ENCODE data around the gene SLC2A13.
"Not testable (repeated sequence)": the region's sequence is repeated elsewhere in the genome, so short reads cannot be mapped to it uniquely, and the experiment has no call there.

The SLC2A13 gene

DNA sequence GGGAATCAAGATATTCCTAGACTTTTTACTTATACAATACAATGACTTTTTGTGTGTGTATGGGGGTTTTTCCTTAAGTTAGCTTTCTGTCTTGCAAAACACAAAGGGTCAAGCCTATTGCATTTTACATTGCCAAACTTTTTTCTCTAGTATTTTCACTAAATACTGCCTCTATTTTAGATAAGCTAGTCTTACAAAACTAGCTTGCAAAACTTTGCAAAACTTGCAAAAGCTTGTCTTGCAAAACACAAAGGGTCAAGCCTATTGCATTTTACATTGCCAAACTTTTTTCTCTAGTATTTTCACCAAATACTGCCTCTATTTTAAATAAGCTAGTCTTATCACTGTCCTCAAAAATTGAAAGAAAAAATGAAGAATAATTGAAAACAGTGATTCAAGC is 183.3 kb downstream of the SLC2A13 start:
- DNase-seq = not testable (repeated sequence)

DNA sequence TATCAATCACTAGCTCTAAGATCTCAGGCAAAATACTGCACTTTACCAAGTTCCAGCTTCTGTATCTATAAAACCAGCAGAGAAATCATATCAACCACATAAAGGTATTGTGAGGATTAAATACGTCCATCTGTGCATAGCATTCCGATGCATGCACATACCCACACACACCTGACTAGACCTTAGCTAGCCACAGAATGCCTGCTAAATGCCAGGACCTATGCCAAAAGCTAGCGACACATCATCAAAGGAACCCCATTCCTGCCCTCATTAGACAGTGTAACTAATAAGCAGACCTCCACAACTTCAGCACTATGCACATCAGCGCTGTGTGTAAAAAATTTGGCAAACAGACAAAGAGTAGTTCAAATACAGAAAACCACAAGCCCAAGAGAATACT is 185.2 kb downstream of the SLC2A13 start:
- DNase-seq = no peak

DNA sequence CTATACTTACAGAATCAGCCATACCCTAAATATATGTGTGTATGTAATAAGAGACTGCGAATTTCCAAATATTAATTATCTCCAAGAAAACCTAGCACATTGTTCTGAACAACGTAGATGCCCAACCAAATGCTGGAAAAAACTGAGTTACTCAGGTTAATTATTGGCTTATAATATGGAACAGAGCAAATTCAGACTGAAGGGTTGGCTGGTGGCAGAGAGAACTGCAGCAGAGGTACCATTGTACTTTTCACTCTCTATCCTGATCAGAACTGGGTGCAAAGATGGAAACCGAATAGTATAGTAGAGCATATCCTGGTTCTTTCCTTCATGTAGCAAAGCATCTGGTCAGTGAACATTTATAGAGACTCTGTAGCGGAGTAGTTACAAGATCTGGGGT is 185.7 kb downstream of the SLC2A13 start:
- DNase-seq = no peak

DNA sequence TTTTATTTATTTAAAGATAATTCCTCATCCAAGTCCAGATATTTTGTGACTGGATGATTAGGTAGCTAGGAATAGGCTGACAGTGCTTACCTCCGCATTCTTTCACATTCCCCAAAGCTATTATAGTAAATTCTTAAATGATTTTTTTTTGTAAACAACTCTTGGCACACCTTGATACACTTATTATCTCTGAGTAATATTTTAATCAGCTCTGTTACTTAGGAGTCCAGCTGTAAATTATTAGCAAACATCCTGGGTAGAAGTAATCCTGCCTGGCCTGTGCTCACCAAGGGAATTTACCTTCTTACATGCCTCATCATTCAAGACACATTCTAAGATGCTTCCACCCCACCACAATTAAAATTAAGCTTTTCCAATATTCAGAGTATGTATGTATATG is 186.1 kb downstream of the SLC2A13 start:
- no peak for DNase-seq

DNA sequence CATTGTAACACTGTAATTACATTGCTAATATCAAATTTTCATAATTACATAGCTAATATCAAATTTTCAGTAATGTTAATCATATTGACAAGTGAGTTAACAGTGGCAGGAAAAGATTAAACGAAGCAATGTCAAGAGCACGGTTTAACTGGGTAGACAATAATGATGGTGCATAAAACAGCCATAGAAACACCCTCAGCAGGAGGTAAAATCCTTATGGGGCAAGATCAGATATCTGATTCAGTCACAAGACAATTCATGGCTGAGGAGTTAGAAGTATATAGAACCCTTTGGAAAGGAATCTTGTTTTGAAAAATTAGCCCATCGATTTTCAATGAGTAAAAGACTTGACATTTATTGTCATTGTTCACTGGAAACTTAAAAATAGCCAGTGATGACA is 190.6 kb downstream of the SLC2A13 start:
- no peak for DNase-seq

DNA sequence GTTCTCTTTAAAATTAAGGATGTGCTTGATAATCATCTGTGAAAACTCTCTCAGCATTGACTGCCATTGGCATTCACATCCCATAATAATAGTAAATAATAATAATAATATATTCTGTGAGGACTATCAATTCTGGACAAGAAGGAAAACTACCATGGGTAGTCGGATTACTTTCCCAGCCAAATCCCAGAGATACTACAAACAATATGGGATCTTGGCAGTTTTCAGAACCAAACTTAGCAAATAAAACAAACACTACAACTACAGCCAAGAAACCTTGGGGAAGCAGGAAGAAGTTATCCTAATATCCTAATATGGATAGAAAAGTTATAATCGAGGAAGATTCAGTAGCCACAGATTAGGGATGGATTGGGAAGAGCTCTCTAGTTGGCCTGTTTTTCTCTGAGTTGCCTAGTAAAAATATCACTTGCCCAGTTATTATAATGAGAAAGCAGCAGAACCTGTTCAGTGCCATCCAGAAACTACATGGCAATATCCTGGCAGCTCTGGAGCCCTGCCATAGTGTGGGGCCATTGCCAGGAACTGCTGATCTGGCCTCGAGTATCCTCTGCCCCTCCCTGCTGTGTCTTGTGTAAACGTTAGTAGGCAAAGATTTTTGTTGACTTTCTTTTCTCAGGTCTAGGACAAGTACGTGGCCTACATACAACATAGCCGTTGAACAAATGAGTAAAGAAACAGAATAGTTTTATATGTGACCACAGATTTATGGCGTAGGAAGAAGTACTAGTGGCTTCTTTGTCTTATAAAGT is 193.5 kb downstream of the SLC2A13 start:
- no peak for DNase-seq

DNA sequence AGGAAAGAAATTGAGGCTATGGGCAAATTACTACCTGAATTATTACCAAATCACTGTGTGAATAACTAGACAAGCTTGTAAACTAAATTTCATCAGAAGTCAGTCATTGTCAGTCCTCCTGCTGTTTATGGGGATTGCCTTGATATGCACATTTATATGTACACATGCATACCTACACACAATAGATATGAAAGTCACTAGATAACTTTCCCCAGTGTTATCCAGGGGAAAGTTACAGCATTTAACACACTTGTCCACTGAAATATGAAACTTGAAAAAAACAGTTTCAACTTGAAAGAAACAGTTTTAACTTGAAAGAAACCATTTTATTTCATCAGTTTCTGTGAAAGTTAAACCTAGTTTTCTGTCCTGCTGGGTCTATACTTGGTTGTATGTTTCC is 199.6 kb downstream of the SLC2A13 start:
- DNase-seq = no peak

DNA sequence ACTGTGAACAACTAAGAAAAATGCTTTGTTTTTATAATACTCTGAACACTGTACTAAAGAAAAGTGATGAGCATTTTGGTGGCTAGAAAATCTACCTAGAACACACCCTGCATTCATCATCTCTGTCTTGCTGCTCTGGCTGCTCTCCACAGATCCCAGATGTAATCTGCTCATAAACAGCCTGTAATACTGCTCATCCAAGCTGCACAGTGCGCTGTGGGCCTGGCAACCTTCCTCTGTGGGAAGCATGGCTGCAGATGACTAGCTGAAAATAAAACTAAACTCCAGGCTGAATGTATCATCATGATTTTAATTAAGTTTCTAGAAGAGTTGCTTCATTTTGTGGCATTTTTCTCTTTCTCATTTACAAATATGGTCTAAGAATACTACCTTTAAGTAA is 200.7 kb downstream of the SLC2A13 start:
- DNase-seq = no peak

DNA sequence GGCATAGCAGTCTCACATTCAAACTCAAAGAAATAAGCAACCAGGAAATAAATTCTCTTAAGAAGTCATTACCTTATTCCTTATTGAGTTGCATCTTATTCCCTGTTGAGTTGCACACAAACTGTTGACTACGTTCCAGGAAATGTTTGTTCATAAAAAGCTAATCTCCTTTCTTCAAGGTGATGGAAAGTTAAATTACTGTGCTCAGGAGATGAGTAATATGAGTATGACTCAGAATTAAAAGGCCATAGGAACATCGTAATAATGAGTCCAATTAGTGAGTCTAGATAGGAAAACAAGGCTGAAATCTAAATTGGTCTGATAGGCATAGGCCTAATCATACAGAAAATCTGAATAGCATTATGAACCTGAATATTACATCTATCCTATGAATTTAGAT is 203.1 kb downstream of the SLC2A13 start:
- no peak for DNase-seq

DNA sequence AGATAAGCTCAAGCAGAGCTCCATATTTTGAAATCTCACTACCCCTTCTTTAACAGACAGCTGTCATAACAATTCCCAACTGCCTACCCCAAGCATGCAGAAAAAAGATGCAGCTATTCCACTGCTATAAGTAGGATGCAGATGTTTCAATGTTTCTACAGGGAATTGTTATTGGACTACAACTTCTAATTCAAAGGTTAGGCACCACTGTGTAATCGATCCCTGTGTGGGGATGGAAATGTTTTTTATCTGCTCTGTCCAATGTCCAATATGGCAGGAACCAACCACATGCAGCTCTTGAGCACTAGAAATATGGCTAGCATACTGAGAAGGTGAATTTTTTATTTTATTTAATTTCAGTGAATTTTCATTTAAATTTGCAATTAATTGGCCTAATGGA is 208.6 kb downstream of the SLC2A13 start:
- no peak for DNase-seq

DNA sequence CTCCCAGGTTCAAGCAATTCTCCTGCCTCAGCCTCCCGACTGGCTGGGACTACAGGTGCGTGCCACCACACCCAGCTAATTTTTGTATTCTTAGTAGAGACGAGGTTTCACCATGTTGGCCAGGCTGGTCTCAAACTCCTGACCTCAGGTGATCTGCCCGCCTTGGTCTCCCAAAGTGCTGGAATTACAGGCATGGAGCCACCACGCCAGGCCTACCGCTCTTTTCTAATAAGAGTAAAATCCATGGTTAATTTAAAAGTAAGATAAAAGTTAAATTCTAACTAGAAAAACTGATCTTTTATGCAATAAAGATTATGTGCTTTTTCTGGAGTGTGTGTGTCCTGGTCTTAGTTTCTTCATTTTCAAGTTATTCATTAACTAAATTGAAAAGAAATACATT is 212.5 kb downstream of the SLC2A13 start:
- DNase-seq = not testable (repeated sequence)

DNA sequence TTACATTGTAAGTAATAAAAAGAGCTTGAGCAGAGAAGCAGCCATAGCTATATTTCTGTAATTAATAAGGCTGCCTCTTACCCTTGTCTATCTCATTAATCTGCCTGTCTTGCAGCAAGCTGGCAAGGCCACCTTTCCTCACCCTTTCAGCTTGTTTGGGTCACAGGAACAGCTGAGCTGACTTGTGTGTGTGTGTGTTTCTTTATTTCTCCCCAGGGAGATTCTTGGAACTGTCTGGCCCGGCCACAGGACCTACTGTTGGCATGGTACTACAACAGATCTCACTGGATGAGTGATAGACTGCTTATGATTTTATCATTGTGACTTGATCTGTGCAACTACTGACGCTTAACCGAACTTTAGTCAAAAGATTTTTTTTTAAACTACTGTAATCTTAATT is 213.7 kb downstream of the SLC2A13 start:
- DNase-seq = no peak

DNA sequence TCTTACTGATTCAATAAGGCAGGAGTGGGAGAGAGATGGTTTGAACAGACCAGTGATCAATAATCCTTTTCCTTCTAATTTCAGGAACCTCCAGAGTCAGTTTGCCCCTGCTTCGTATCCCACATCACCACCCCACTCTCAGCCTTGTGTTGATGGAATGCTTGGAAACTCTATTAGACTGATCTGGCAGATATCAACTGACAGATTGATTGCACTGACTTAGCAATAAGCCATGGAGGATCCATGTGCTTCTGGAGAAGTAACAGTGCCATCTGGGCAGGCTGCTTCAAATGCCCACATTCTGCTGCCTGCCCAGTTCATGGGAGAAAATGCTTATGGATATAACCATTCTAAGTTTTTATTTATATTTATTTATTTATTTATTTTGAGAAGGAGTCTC is 218.0 kb downstream of the SLC2A13 start:
- no peak for DNase-seq

DNA sequence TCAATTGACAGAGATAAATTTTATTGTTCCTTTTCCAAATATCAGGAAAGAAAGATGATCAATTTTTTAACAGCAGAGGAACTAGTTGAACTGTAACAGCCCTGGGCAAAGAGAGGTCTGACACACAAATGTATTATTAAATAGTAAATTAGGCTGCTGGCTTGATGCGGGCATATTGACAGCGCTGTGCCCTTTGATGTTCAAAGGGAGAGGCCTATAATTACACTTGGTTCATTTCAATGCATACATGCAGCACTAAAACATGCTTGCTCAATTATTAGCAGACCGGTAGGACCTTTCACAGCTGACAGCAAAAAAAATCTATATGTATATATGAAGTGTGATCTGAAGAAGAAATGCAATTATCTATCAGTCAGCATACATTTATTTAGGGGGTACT is 219.8 kb downstream of the SLC2A13 start:
- no peak for DNase-seq

DNA sequence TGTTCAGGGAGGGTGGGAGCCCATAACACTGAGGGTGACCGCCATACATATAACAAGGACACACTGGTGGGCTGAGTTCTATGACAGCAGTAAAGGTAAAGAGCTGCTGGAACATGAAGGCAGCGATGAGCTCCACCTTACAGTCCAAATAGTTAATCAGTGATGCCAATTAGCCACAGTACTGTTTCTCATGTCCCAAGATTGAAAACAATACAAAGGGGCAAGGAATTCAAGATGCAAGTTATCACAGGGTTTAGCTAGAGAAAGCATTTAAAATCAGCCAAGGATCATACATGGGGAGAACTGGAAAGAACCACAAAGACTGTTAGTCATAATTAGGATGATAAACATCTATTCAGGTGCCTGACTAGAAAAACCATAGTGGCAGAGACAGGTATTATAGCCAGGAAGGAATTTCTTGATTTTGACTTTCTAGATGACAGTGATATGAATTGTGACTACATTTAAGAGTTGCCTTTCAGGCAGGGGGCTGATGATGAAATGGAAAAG is 221.2 kb downstream of the SLC2A13 start:
- no peak for DNase-seq

DNA sequence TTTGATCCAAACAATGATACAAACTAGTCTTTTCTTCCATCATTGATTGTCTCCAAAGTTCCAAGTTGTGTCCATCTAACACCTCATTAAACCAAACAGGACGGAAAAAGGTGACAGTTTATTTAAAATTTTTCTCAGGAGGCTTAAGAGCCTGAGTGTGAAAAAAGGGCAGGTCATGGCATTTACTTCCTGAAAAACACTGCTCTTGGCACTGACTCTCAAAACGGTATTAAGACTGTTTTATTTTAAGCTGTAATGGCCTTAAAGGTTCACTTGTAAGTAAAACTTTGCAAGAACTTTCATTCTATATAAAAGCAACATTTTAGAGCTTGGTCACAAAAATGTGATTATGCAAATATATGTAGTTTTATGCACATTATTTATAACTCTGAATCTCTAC is 222.5 kb downstream of the SLC2A13 start:
- no peak for DNase-seq

DNA sequence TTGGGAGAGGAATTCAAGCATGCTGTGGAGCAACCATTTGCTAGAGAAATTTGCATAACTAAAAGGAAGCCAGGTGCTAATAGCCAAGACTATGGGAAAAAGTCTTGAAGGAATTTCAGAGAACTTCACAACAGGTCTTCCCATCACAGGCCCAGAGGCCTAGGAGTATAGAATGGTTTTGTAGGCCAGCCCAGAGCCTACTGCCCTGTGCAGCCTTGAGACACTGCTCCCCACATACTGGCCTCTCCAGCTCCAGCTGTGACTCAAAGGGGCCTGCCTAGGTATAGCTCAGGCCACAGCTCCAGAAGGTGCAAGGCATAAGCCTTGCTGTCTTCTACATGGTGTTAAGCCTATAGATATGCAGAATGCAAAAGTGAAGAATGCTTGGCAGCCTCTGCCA is 227.1 kb downstream of the SLC2A13 start:
- no peak for DNase-seq

DNA sequence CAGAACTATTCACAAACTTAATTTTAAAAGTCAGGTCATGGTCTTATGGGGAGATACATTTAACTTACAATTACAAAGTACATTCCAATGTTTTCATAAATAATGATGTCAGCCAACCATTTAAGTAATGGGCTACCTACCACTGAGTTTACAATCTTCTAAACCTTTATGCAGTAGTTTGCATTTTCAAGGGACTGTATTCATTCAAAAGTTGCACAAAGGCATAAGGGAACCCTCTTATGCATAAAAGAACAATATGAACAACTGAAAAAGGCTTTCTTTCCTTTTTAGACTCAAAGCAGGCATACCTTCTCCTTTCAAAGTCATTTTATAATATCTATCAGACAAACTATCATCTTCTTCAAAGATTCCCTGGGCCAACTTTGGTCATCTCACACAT is 230.2 kb downstream of the SLC2A13 start:
- DNase-seq = no peak

DNA sequence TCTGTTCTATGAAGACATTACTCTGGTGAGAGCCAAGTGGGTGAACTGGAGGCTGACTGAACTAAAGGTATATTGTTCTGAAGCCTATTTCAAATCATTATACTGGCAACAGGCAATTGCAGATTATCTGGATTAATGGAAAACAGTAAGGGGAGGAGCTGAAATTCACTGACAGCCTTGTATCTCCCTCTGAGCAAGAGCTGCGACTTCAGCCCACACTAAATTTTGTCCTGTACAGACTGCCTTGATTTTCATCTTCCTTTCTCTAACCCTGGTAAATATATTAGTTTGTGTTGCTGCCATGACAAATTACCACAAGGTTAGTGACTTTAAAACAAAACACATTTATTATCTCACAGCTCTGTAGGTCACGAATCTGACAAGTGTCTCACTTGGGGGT is 231.1 kb downstream of the SLC2A13 start:
- no peak for DNase-seq

DNA sequence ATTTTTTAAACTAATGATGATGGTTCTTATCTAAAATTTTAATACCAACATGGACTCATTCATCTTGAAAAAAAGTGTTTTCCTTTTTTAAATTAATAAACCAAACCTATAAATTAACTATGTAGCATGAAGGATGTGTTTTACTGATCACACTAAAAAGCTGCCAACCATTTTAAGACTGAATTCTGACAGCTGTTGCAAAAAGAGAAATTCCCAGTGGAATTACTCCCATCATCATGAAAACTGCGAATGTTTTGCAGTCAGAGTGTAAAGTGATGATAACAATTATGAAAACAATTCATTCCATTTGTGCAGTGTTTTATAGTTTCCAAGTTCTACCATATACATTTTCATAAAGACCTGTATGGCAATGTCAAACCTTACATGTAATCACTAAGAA is 232.8 kb downstream of the SLC2A13 start:
- DNase-seq = no peak

DNA sequence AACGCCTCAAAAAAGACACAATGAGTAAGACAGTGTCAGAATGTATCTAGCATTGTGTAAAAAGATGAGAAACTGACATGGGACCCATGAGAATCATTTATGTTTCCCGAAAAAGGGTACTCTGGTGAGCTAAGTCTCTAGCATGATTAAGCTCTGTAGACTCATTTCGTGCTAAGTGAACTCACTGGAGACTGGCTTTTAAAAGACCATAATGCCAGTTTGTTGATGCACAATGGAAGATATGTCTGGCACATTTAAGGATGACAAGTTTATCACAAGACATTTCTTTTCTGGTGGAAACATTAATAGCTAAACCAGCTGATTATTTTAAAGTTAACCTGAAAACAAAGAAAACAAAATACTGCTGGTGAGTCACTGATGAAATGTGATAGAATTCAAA is 233.5 kb downstream of the SLC2A13 start:
- no peak for DNase-seq

DNA sequence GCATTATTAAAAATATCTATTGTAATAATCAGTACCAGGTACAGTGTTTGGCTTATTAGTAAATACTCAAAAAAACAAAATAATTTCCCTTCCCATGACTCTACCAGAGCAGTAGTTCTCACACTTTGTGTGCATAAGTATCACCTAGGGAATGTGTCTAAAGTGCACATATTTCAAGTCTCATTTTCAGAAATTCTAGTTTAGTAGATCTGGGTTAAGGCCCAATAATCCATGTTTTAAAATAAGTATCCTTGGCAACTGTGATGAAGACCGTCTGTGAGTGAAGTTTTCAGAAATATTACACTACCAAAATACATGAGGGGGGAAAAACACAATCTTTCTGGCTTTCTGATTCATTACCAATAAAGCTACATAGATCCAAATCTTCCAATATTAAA is 237.6 kb downstream of the SLC2A13 start:
- DNase-seq = no peak

DNA sequence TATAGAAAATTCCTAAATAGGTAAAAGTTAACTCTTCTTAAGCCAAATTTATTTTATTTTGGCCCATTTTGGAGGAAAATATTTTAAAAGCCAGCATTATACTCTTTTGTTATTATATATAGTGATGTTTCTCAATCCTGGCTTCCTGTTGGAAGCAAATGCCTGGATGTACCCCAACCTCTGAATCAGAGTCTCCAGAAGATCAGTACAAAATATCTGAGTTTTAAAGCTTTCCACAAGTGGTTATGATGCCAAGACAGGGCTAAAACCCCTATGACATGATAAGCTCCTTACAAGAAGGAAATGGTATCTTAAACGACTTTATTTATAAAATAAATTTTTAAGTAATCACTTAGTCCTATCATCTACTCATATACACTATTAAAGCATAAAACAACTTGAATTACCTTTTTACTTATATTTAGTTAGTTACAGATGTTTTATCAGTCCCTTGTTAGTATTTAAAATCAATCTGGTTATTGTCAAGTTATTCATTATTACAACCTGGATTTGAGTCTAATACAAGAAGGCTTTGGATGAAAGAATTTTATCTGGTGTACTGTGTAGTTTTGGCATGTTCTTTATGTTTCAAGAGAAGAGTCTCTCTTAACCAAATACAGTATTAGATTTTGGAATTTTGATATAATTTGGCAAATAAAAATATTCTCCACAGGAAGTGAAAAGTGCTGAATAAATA is 238.1 kb downstream of the SLC2A13 start:
- DNase-seq = no peak

DNA sequence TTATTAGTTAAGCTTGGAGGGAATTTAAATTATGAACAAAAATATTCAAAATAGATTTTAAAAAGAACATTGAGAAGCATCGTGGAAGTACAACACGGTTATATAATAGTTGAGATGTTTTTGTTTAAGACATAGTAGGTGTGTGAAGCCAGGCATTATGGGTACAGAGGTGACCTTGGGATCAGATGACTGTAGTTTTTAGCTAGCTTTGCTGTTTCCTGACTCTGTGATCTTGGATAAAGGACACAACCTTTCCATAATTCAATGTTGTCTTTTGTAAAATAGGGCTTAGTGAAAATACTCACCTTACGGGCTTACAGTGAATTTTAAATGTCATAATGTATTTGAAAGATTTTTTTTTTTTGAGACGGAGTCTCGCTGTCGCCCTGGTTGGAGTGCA is 239.7 kb downstream of the SLC2A13 start:
- no peak for DNase-seq

DNA sequence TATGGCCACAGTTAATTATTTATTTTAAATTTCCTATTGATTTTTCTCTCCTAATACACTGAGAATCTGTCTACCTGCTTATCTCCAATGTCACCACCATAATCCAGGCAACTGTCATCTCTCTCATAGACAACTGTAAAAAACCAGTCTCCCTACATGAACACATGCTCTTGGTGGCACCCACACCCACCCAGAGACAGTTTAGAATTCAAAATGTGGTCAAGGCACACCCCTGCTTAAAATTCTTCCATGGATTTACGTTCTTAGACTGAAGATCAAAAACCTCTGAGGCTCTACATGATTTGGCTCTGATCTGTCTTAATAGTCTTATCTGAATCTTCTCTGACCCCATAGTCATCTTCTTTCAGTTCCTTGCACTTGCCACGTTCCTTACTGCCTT is 245.2 kb downstream of the SLC2A13 start:
- DNase-seq = no peak

Data from DMS79 treated with DMSO at 0.1 percent for 48 hours (cell line).